Calu3 (cell line): ENCODE measurements around the gene BSND. TPM values are rescaled to one million over a fixed set of nuclear protein-coding genes. Genes with fewer than 3 reads are reported as not detected.

Source experiments
- BruUV-seq: library from RNA; stranded (reverse); fragments of 400-500 nt; replicated peaks from 2 replicates; lab custom pipeline; 2021; lab: Mats Ljungman, UMichigan
- CTCF ChIA-PET: fragments of 300-600 bp; sonication (Branson Sonifier 250); formaldehyde crosslinking; loops from one replicate; lab custom pipeline; 2022; ENCODE audit warnings: antibody characterized with exemption; lab: Charles Lee
- DNase-seq: peaks from one replicate; pipeline ENCODE4 v3.0.0; 2022
- H3K27ac Mint-ChIP-seq: one replicate; pipeline ENCODE4 v1.8.0; 2022; ENCODE audit warnings: mixed read lengths; ENCODE audit not compliant: unreplicated experiment
- H3K27me3 Mint-ChIP-seq: one replicate; pipeline ENCODE4 v1.8.0; 2022; ENCODE audit warnings: mixed read lengths; ENCODE audit not compliant: unreplicated experiment
- H3K36me3 Mint-ChIP-seq: one replicate; pipeline ENCODE4 v1.8.0; 2022; ENCODE audit warnings: mild to moderate bottlenecking, moderate library complexity, mixed read lengths; ENCODE audit not compliant: insufficient read depth, unreplicated experiment
- H3K4me1 Mint-ChIP-seq: one replicate; pipeline ENCODE4 v1.8.0; 2022; ENCODE audit warnings: mild to moderate bottlenecking, low read depth, mixed read lengths; ENCODE audit not compliant: unreplicated experiment
- H3K4me3 Mint-ChIP-seq: one replicate; pipeline ENCODE4 v1.8.0; 2022; ENCODE audit warnings: mild to moderate bottlenecking, low read depth, moderate library complexity, mixed read lengths; ENCODE audit not compliant: unreplicated experiment
- H3K9me3 Mint-ChIP-seq: one replicate; pipeline ENCODE4 v1.8.0; 2022; ENCODE audit warnings: low read depth, mixed read lengths; ENCODE audit not compliant: unreplicated experiment
- intact Hi-C: fragments of 100-400 bp; cut with micrococcal nuclease; formaldehyde crosslinking; loops from one replicate; pipeline ENCODE4 v1.10.0; 2022; ENCODE audit not compliant: unreplicated experiment
- total RNA-seq: library from RNA; stranded (reverse); gene quantifications from 2 replicates; pipeline ENCODE4 v1.2.3, GENCODE V29; 2022
- TF ChIP-seq, protein P1 (sequence below): fragments of 200-600 bp; IDR thresholded peaks from one replicate; pipeline ENCODE4 v1.8.0; 2022; ENCODE audit warnings: antibody characterized with exemption; ENCODE audit not compliant: unreplicated experiment

The BSND gene
- total RNA-seq, 1 experiment from 2014 or later: not detected

DNA sequence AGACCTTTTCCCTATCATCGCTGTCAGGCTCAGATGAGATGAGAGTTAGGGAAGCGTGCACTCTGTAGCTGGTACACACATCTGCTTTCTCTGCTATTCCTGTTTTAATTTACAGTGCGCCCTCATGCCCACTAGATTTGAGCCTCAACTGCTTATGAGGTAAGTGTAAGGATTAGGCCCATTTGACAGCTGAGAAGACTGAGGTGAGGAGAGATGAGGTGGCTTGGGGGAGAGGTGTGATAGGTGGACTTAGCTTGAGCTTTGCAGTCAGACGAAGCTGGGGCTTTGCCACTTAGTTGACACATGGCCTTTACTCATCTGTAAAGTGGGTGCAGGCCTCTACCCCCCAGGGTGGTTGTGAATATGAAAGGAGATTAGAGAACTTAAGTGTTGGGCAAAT, 9.8 kb upstream of the BSND start:
- intact Hi-C loops: no loop called here
- TF ChIP-seq, protein P1, sequence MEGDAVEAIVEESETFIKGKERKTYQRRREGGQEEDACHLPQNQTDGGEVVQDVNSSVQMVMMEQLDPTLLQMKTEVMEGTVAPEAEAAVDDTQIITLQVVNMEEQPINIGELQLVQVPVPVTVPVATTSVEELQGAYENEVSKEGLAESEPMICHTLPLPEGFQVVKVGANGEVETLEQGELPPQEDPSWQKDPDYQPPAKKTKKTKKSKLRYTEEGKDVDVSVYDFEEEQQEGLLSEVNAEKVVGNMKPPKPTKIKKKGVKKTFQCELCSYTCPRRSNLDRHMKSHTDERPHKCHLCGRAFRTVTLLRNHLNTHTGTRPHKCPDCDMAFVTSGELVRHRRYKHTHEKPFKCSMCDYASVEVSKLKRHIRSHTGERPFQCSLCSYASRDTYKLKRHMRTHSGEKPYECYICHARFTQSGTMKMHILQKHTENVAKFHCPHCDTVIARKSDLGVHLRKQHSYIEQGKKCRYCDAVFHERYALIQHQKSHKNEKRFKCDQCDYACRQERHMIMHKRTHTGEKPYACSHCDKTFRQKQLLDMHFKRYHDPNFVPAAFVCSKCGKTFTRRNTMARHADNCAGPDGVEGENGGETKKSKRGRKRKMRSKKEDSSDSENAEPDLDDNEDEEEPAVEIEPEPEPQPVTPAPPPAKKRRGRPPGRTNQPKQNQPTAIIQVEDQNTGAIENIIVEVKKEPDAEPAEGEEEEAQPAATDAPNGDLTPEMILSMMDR: no peak
- CTCF ChIA-PET: no interaction called here
- Mint-ChIP-seq H3K36me3 (no peaks in the 10 kb centered on the region), H3K9me3 (no peaks in the 10 kb centered on the region), H3K27ac (no peak overlapping the region), H3K4me3 (no peak overlapping the region), H3K27me3 (peaks cover 5% of the 10 kb centered on the region), H3K4me1 (no peaks in the 10 kb centered on the region)
- BruUV-seq: no TSS peak
- DNase-seq: no peak

DNA sequence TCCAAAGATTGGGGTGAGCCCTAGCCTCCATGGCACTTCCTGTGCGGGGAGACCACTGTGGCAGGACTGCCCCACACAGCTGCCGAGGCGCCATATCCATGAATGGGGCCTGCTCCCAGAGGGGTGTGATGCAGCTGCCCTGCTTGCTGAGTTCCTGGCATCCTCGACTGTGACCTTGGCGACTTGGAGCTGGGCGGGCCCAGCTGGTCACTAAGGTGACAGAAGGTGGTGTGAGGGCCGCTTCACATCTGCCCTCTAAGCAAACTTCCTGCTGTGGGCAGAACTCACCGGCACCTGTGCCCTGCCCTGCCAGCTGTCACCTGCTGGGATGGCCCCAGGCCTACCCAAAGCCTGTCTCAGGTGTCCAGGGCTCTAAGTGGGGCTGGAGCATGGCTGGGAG, 9.3 kb upstream of the BSND start:
- H3K4me3 Mint-ChIP-seq: no peak overlapping the region
- no peaks in the 10 kb centered on the region for H3K4me1 Mint-ChIP-seq
- DNase-seq: no peak
- BruUV-seq: no TSS peak
- H3K27ac Mint-ChIP-seq: no peak overlapping the region
- CTCF ChIA-PET: interaction anchor here (1.1 to 1.8 kb wide), 2 partner anchors 32 to 39 kb away, joined by 3 to 9 read pairs; no protein-coding TSS in a partner anchor
- no peaks in the 10 kb centered on the region for H3K9me3 Mint-ChIP-seq
- peaks cover 10% of the 10 kb centered on the region for H3K27me3 Mint-ChIP-seq
- H3K36me3 Mint-ChIP-seq: no peaks in the 10 kb centered on the region
- TF ChIP-seq, protein P1: no peak
- intact Hi-C loops: no loop called here

DNA sequence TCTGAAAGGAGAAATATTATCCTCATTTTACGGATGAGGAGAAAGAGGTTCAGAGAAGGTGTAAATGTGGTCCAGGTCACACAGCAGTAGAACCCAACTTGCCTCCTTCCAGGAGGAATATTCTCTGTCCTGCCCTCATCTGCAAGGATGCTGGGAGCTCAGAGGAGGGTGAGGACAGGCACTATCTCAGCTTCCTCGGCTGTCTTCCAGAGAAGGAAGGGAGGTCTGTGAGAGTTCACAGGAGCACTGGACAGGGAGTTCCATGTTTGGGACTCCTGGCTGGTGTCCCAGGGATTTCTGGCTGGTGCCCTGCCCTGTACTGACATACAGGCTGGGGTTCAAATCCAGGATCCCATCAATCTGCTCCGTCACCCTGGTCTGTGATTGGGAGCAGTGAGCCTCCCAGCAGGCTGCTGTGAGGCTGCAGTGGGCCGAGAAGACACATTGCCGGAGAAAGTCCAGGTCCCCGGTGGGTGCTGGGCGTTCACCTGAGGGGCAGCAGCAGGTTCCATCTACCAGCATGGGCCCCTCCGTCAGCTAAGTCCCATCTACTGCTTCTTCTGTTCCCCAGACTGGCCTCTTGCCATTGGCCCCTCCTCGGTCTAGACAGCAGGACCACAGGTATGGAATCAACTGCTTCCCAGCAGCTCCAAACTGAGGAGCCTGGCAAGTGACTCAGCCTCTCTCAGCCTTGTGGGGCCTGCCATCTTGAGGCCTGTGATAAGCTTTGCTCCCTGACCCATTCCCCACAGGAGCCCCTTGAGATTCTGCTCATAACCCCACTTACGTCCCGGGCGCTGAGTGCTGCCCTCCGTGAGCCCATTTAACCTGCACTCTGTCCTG, 8.5 kb upstream of the BSND start:
- no peak overlapping the region for H3K27ac Mint-ChIP-seq
- H3K36me3 Mint-ChIP-seq: no peaks in the 10 kb centered on the region
- no TSS peak for BruUV-seq
- DNase-seq: no peak
- no peaks in the 10 kb centered on the region for H3K4me1 Mint-ChIP-seq
- CTCF ChIA-PET: interaction anchor here (1.1 to 1.8 kb wide), 2 partner anchors 32 to 39 kb away, joined by 3 to 9 read pairs; no protein-coding TSS in a partner anchor
- no peaks in the 10 kb centered on the region for H3K9me3 Mint-ChIP-seq
- H3K27me3 Mint-ChIP-seq: peaks cover 17% of the 10 kb centered on the region
- TF ChIP-seq, protein P1: no peak
- intact Hi-C loops: no loop called here
- no peak overlapping the region for H3K4me3 Mint-ChIP-seq

DNA sequence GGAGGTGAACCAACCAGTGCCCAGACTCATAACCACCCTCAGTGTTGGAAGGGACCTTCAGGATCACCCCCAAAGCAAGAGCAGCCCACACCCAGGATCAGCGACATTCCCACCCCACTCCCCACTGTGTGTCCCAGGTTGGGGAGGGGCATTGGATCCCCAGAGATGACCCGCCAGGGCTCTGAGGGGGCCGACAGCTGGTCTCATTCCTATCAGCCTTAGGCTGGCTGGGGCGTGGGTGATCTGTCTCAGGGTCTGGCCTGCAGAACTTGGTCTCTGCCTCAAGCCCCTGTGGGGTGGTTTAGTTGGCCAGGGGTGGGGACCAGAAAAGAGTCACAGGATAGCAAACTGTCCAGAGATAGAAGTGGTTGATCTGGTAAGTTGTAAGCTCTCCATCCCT, 7.8 kb upstream of the BSND start:
- no peak overlapping the region for H3K27ac Mint-ChIP-seq
- H3K9me3 Mint-ChIP-seq: no peaks in the 10 kb centered on the region
- no peak overlapping the region for H3K4me3 Mint-ChIP-seq
- BruUV-seq: no TSS peak
- no peak for DNase-seq
- CTCF ChIA-PET: interaction anchor here (1.8 kb wide), 1 partner anchor 40 kb away, joined by 9 read pairs; no protein-coding TSS in a partner anchor
- intact Hi-C loops: no loop called here
- TF ChIP-seq, protein P1: no peak
- peaks cover 24% of the 10 kb centered on the region for H3K27me3 Mint-ChIP-seq
- H3K36me3 Mint-ChIP-seq: no peaks in the 10 kb centered on the region
- H3K4me1 Mint-ChIP-seq: peaks cover under 1% of the 10 kb centered on the region
